Measurements from ENCODE around the gene KIAA1614.
"Not testable (repeated sequence)": the region's sequence is repeated elsewhere in the genome, so short reads cannot be mapped to it uniquely, and the experiment has no call there.

The KIAA1614 gene

DNA sequence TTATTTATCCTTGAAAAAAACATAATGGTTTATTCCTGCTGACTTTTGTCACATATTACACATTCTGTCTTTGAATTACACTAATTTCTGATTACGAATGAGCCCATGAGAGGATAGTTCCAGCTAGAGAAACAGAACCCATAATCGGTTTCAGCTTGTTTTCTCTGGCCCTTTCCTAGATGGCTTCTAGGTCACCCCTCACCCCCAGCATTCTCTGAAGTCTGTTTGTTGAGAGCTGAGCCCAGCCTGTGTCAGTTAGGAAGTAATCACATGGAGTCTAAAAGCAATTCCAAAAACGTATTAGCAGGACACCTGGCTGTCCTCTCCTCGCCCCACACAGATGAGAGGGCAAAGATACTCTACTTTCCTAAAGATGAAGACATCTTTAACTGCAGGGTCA, 48.9 kb downstream of the KIAA1614 start:
- DNase-seq (ENCODE audit: low read depth, low spot score) = no peak

DNA sequence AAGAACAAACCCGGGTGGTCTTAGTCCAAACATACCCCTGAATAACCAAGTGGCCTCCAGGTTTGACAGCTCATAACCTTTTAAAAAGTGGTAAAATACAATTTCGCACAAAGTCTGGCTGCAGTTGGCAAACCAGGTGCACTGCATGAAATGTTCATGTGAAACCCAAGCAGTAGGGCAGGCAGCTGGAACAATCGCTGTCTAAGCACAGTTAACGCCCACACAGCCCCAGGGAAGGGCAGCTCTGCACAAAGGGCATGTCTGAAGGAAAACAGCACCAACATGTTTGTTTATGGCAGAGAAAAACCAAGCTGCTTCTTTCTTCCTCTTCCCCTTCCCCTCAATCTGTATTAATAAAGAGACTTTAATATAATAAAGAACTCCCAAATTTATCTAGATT, 49.5 kb downstream of the KIAA1614 start:
- no peak for DNase-seq (ENCODE audit: low read depth, low spot score)

DNA sequence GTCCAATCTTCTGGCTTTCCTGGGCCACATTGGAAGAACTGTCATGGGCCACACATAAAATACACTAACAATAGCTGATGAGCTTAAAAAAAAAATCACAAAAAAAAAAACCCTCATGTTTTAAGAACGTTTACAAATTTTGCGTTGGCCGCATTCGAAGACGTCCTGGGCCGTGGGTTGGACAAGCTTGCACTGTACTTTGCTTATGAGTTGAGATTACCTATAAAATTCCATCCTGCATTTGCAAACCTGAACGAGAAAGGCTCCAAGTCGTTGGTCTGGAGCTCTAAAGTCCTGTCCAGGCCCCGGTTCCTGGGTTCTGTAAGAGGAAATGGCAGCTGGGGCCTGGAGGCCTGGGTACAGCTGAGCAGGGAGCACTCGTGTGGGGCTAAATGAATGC, 51.4 kb downstream of the KIAA1614 start:
- no peak for DNase-seq (ENCODE audit: low read depth, low spot score)

DNA sequence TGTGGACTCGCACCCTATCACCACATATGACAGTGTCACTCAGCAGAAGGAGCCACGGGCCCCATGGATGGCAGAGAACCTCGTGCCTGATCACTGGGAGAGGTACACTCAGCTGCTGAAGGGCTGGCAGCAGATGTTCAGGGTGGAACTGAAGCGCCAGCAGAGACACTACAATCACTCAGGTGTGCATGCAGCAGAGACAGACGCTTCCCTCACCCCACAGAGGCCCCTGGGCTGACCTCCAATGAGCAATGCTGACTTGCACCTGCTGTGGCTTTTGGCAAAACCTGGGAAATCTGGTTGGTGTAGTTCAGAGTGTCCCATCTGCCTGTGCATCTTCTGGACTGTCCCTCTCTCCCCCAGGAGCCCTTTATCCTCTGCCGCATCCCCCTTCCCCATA, 51.9 kb downstream of the KIAA1614 start:
- DNase-seq (ENCODE audit: low read depth, low spot score) = no peak

DNA sequence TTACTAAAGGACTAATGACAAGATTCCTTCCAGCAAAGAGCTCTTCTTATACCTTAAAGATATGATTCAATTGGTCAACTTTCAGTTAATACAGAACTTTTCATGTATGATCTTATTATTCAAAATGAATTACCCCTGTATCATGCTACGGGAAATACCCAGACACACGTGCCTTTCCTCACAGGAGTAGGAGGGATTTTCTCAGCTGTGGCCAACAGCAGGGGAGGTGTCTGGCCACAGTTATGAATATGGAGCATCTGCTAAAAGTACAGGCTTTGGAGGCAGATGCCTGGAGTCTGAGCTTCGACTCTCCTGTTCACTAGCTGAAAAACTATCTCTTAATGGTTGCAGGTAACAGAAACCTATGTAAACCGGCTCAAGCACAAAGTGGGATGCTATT, 53.6 kb downstream of the KIAA1614 start:
- DNase-seq (ENCODE audit: low read depth, low spot score) = no peak

DNA sequence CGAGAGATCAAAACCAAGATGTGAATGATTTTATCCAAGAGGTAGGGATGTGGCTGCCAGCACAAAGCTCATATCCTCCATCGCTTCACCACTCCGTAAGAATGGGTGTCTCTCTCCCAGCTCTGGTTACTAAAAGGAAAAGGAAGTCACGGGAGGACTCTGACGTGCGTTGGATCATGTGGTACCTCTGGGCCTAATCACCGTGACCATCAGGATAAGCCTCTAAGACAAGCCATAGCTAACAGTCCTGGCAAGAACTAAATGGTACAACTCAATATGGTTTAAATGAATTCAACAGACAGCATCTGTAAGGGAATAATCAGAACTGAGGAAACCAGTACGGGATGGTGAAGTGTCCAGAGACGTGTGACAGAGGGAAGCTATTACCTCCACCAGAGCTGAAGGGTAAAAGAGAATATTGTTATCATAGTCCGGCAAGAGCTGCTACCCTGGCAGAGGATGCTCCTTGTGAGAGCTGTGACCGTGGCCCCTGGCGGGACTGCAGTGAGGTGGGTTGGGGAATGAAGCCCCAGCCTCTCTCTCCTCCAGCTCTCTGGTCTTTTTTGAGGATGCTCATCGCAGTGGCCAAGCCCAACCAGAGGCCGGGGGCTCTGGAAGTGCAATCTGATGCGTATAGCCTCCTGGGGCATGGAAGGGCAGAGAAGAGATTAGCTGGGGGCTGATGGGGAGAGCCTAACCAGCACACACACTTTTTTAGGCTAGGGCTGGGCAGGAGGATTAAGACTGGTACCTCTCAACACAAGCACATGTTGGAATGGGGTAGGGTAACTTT, 54.2 kb downstream of the KIAA1614 start:
- DNase-seq (ENCODE audit: low read depth, low spot score) = no peak

DNA sequence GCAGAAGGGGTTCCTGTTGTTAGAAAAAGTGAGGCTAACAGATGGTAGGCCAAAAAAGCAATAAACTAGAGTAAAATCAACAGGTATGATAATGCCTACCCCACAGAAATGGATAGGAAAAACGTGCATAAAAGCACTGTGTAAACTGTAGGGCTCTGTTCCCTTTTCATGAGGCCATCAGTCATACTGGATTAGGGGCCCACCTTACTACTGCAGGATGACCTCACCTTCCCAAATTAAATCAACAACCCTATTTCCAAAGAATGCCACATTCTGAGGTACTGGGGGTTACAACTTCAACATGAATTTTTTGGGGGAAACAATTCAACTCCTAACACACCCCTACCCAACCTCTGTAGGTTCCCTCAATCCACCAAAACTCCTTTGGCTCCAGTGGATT, 54.9 kb downstream of the KIAA1614 start:
- DNase-seq (ENCODE audit: low read depth, low spot score) = no peak

DNA sequence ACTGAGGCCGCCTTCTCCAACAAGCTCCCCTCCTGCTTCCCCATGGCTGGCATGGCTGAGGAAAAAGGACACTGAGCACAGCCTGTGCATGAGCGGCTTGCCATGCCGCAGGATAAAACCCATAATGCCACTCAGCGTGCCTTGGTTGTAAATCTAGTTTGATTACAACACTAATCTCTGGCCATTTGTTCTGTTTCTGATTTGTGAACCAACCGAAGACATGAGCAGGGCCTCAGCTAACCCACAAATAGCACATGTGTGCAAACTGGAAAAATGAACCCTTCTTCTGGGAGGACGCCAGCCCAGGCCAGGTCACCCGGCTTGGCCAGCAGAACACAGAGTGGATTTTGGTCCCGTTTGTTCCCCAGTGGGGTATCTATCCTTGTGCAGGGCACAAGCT, 56.1 kb downstream of the KIAA1614 start:
- not testable (repeated sequence) for DNase-seq (ENCODE audit: low read depth, low spot score)

DNA sequence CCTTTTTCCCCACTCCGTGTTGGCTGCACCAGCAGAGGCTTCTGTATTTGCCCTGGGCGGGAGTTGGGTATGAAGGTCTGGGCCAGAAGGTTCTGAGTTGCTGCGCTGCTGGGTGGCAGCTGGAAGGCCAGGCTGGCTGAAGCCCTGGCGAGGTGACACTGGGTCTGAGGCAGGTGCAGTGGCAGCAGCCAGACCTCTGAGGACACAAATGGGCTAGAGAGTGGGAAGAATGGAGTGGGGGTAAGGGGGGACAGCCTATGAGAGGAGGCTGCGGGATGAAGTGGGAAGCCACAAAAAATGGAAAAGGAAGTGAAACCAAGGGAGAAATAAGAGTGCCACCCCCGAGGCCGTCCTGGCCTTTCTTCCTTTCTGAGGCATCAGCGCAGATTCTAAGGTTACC, 56.7 kb downstream of the KIAA1614 start:
- DNase-seq (ENCODE audit: low read depth, low spot score) = no peak

DNA sequence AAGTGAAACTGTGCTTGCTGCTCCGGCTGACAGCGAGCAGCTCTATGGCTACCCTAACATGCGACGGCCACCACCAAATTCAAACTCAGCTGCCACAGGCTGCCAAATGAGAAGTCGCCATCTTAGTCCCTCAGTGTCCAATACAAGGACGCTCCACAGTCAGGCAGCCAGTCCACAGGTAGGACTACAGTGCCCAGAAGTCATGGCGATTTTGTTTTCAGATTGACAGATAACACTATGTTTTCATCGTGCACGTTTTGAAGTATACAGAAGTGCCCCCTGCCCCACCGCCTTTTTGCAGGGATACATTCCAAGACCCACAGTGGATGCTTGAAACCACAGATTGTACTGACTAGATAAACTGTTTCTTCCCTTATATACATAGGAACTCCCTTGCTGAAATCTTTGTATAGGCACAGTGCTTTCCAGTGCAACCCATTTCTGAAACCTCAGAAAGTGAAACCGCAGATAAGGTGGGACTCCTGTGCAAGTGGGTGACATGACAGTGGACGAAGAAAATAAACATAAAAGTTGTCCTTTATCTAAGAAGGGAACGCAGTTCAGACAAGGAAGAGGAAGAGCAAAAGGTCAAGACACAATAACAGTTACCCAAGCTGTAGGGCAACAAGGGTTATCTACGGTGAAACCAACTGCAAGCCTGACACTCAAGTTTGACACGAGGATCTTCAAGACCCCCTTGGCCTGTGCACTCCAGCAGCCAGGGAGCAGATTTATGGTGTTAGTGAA, 57.8 kb downstream of the KIAA1614 start:
- DNase-seq (ENCODE audit: low read depth, low spot score) = no peak

DNA sequence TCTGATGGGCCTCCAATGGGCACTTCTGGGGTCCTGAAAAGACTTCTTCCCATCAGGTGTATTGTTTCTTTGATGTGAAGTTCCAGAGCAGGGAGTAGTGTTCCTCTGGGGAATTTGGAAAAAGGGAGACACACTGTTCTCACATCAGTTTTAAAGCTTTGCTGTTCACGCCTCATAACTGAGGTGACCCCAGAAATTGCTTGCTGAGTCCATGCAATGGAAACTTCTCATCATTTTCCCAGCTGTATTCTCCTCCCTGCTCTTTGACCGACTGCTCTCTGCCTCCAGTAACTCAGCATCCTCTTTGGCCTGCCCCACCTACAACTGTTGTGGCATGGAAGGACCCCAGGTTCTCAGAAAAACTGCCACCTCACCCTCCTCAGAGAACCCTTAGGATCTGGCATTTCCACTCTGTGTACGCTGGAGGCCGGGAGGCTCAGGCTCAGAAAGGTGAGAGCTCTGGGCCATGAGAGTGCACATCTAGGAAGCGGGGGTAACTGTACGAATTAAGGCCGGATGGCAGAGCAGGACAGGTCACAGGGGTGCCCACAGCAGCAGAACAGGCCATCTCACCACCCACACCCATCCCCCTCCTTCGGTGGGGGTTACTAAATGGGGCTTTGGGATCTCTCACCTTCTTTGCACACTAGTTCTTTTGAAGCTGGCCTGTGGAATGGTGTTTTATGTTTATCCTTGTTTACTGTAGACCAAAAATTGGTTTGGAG, 58.7 kb downstream of the KIAA1614 start:
- DNase-seq (ENCODE audit: low read depth, low spot score) = no peak

DNA sequence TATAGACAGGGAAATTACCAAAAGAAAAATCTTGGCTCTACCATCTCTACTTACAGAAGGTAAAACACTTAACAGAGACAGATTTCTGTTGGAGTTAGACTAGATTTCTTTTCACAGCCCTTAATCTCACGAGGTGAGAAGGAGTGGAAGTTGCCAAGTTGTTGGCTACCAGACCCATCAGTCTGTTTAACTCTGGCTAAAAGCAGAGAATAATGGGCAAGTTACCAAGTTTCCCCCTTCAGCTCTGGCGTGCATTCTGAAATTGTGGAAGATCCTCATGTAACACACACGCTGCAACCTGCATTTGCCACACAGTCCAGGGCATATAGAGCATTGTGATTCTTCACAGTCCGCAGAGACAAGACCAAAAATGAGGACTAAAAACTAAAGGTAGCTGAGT, 60.7 kb downstream of the KIAA1614 start:
- DNase-seq (ENCODE audit: low read depth, low spot score) = no peak

DNA sequence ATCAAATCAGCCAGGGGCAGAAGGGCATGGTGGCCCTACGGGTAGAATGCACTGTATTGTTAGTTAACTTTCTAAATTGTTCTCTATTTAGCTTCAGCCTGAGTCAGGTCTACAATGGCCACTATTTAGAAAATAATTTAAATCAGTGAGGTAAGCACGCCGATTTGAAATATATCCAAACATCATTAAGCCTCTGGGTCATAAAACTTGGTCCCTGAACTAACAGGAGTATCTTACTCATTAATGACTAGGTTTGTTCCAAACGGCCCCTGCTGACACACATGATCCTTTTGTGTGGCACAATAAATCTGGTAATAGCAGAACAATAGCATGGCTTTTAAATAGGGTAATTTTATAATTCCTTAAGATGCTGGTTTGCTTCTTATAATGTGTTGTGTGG, 61.5 kb downstream of the KIAA1614 start:
- no peak for DNase-seq (ENCODE audit: low read depth, low spot score)

DNA sequence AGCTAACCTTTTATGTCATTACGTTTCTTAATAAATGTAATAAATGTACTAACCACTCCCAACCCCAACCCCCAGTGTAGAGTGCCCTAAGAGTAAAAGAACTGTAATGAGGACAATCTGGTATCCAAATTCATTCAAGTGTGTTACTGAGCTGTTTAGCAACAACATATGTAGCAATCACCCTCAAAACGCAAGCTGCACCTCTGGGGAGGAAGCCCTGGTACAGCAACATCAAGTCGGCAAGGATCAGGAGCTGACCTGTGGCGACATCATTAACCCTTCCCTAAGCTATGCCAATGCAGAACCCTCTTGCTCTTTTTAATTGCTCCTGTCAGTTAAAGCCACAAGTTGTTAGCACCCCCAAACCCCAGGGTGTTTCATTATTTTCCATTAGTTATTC, 62.9 kb downstream of the KIAA1614 start:
- DNase-seq (ENCODE audit: low read depth, low spot score) = no peak

DNA sequence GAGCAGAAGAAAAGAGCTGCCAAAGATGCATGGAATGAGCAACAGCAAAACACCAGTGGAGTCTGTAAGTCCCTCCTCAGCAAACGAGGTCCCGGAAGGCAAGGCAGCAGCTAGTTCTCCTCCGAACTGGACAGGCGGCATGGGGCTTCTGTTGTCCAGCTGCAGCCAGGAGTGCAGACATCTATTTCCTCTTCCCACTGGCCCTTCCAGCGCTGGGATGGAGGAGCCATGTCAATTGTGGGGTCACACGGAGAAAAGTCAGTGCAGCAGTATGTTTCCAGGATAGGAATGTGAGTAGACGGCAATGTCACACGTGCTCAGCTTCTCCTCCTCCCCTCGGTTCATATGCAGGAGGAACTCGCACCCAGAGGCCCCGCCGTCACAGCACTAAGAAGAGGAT, 63.5 kb downstream of the KIAA1614 start:
- DNase-seq (ENCODE audit: low read depth, low spot score) = no peak

DNA sequence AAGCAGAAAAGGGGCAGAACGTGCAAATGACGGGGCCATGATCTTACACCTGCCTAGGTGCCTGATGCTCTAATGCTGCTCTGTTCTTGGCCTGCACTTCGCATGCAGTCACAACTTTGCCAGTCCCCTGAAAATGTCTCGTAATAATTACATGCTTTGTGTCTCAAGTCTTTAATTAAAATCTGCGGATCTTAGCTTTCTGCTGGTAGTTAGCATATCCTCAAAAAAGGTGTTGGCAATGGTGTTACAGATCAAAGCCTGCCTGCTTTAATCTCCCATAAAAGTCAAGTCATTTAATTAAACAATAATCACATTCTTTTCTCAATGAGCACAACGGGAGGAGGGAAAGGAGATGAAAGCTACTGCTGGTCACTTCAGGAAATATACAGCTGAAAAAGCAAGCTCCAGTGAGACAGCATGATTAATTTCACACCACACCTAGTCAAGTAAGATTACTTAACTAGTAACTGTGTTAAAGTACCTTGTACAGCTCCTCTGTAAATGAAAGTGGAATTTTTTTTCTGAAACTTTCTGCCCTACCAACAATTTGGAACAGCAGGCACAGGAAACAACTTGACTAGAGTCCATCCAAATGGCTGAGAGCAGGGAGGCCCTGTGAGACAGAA, 64.1 kb downstream of the KIAA1614 start:
- DNase-seq (ENCODE audit: low read depth, low spot score) = no peak

DNA sequence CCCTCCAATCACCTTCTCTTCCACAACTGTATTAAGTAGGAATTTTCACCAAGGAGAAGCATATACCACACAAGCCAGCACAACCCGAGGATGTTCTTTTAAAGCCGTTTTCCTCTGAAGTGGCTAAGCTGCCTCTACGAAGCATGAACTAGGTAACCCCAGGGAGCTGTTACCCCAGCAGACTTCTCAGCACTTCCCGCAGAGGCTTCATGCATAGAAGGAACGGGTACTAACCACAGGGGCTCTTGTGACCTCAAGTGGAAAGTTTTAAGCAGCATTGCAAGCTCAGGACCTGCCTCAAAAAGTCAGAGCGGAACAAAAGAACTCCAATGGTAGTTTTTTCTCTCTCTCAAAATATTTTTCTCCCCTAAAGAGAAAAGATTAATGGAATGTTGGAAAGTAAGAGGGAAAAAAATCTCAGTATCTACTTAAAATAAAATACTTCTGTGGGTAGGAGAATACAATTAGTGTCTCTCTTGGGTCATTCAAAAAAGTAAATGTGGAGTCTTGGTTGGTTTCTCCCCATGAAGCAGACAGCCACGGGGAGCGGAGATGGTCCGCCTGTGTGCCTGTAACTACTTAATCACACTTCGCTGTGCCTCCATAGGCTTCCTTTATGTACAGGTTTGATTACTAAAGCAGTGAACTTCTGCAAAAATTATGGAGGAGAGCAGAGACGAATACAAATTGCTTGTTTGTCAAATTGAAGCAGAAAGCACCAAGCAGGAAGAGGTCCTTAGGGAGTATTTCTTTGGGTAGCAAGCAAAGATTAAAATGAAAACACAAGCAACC, 69.1 kb downstream of the KIAA1614 start:
- DNase-seq (ENCODE audit: low read depth, low spot score) = peak; percentile 4

DNA sequence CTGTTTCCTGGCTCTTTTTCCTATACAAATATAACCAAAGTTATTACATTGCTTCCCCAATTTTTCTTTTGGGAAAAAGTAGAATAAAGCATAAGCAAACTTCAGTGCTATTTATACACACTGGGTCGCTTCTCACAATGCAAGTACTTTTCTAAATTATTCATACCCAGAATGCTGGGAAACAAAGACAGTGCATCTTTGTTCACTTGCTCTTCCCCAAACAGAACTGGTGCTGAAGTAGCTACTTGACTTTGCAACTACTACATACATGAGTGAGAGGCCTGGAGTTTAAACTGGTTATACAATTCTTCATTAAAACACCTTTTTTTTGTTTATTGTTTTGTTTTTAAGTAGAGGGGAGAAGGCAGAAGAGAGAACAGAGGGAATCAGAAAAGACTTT, 69.7 kb downstream of the KIAA1614 start:
- DNase-seq (ENCODE audit: low read depth, low spot score) = no peak

DNA sequence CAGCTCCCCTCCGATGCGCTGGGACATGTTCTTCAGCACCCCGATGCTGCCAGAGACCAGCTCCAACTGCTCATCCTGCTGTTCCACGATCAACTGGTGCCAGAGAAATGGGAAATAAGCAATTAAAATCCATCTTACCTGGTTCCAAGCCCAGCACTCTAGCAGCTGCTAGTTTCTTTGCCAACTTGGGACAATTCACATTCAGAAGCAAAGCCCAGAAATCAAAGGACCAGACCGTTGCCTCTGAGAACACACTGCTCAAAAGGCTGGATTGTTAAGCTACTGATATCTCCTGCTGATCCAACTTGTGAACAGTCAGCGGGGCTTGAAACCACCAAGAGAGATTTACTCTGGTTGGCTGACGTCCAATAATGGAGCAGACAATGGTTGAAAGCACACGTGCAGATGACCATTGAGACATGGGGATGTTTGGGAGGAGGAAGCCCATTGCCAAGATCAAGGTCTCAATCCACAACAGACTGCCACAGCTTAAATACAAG, 75.6 kb downstream of the KIAA1614 start:
- DNase-seq (ENCODE audit: low read depth, low spot score) = no peak

DNA sequence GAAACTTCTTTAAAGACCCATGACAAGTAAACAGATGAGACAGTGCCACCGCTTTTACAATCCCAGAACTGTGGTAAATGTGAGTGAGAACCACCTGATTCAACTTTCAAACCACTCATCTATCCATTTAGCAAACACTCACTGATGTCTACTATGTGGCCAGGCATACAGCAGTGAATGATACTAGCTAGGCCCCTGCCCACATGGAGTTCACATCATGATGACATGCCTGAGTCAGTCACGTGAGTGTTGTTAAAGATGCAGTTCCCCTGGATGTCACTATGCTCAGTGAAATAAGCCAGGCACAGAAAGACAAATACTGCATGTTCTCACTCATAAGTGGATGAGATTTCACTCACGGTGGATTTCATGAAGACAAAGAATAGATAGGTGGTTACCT, 81.6 kb downstream of the KIAA1614 start:
- no peak for DNase-seq (ENCODE audit: low read depth, low spot score)

DNA sequence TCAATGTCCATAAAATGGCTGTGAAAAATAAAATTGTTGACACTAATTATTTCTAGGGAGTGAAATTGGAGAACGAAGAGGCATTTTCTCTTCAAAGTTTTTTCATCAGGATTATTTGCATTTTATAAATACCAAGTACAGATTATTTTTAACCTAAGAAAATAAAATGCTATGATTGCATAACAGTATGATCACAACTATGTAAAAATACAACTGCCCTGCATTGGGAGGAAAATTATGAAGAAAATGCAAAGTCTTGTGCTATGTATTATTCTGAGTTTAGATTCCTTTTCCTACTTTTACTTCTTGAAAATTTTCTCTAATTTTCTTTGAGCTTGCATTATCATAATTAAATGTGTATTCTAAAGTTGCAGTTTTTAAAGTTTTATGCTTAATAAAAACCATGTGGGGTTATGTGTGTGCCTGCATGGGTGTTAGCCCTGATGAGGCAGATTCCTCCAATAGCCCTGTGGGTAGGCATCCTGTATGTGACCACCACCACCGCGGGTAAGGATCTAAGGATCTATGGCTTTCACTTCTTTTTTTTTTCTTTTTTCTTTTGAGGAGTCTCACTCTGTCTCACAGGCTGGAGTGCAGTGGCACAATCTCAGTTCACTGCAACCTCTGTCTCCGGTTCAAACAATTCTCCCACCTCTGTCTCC, 85.3 kb downstream of the KIAA1614 start:
- no peak for DNase-seq (ENCODE audit: low read depth, low spot score)
